HG02763 (cell line): ENCODE data around the gene AGPAT3.

Experiments
- ATAC-seq: cut with Tn5 transposase; IDR thresholded peaks from one replicate; pipeline ENCODE4 v1.9.1; 2021; ENCODE audit warnings: mild to moderate bottlenecking, moderate library complexity; ENCODE audit not compliant: unreplicated experiment

Gene AGPAT3

DNA sequence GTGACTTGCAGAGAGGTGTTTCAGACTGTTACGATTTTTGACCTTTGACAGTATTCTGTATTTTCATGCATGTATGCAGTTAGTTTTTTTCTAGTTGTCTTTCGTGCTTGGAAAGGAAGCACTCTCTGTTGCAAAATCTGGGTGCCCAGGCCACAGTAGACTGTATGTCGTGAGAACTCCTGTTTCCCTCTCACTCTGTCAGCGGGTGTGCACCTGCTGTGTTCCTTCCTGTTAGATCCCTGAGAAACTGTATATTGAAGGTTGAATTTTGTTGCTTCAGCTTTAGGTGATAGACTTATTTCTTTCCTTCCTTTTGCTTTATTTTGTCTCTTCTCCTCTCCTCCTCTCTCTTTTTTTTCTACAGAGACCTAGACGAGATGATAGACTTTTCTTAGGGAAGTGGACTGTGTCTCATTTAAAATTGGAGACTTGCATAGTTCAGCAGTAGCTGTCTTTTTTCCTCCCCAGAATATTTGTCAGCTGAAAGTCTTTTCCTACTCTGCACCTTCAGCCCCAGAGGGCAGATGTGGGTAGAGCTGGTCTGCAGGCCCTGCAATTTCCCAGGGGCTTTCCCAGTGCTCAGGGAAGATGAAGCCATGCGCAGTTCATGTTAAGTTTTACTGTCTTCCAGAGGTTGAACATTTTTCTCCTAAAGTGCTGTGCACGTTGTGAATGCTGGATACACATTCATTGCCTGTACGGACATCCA lies 148.5 kb downstream of the AGPAT3 start:
- ATAC-seq: no peak

DNA sequence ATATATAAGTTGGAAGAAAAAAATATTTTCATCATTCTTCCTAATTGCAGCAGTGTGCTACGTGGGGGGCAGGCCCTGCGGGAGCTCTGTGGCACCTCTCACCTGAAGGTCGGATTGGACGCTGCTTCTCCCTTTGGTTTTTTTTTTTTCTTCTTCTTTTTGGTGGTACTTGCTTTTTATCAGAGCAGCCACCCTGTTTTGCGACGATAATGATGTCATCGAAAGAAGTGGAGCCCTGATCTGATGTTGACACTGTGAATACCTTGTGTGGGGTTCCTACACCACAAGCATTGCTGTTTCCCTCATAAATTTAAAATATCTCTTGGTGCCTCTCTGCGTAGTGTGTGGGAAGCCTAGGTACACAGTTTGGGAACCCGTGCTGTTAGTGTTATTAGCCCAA lies 152.6 kb downstream of the AGPAT3 start:
- ATAC-seq: no peak

DNA sequence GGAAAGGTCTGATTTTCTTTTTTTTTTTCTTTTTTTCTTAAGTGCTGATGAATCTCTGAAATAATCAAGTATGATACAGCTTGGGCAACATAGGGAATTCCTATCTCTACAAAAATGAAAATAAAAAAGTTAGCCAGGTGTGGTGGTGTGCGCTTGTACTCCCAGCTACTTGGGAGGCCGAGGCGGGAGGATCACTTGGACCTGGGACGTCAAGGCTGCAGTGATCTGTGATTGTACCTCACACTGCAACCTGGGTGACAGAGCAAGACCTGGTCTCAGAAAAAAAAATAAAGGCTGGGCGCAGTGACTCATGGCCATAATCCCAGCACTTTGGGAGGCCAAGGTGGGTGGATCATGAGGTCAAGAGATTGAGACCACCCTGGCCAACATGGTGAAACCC lies 153.1 kb downstream of the AGPAT3 start:
- ATAC-seq: no peak

DNA sequence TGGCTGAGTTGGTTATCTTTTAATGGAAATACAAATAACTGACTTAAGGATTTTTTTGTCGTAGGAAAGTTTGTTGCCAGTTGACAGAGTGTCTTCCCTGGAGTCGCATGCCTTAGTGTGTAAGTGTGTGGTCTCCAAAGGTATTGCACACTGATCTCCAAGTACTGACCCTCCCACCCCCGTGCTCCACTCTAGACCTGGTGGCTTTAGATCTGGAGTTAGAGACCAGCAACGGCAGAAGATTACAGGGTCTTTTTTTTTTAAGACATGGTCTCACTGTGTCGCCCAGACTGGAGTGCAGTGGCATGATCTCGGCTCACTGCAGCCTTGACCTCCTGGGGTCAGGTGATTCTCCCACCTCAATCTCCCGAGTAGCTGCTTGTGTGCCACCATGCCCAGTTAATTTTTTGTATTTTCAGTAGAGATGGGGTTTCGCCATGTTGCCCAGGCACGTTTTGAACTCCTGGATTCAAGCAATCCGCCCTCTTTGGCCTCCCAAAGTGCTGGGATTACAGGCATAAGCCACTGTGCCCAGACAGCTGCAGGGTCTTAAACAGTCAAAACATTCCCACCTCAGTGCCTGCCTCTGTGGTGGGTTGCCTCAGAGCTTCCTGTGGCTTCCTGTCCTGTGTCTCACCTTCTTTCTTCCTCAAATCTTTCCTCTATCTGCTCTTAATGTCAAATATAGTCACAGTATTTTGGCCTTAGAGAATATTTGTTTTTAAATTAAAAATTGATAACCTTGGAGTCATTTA lies 154.0 kb downstream of the AGPAT3 start:
- no peak for ATAC-seq

DNA sequence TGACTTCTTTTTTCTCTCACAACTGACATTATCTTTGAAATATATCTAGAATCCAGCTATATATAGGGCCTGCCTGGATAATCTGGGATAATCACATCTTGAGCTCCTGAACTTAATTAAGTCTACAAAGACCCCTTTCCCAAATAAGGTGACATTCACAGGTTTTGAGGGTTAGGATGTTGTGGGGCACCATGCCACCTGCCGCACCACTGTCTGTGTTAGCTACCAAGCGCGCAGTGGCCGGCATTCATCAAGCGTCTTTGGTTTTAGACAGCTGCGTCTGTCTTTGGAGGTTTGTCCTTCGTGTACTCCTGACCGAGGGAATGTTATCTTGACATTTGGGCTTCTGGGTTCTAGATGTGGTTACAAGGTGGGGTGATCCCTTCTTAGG lies 154.5 kb downstream of the AGPAT3 start:
- ATAC-seq: no peak

DNA sequence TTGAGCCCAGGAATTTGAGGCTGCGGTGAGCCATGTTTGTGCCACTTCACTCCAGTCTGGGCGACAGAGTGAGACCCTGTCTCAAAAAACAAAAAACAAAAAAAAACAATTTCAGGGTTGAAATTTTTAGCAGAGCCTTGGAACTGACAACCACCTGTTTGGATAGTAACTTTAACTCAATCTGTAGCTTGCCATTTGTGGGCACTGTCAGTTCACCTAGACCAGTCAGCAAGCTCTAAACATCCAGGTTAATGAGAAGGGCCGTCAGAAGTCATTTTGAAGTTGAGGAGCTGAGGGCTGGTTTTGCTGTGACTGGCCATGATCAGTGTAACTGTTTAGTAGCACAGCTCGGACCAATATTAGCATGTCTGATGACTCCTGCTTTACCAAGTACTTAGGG lies 155.5 kb downstream of the AGPAT3 start:
- ATAC-seq: no peak

DNA sequence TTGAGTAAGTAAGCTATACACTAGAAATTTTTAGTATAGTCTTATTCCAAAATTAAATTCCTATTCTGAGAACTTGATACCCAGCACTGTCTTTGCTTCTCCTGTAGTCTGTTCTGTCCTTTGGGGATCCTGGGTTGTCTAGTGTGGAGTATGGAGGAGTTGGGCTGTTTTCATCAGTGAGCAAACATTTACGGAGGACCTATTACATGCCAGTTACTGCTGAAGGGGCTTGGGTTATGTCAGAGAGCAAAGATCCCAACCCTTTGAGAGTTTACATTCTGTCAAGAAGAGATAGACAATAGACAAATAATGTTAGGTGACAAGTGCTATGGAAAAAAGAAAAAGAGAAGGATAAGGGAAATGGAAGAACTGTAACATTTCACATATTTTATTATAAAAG lies 156.0 kb downstream of the AGPAT3 start:
- ATAC-seq: no peak

DNA sequence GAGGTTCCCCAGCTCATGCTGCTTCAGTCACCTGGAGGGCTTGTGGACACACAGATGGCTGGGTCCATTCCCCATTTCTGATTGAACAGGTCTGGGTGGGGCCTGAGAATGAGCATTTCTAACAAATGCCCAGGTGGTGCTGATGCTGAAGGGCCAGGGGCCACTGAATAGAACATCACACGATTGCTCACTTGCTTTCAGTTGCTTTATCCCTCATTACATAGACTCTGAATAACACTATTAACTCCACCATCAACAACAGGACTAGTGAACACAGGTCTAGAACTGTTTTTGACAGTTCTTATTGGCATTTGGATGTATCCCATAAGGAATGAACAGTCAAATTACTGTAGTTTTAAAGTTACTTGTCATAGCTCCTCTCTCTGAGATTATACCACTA lies 159.2 kb downstream of the AGPAT3 start:
- no peak for ATAC-seq

DNA sequence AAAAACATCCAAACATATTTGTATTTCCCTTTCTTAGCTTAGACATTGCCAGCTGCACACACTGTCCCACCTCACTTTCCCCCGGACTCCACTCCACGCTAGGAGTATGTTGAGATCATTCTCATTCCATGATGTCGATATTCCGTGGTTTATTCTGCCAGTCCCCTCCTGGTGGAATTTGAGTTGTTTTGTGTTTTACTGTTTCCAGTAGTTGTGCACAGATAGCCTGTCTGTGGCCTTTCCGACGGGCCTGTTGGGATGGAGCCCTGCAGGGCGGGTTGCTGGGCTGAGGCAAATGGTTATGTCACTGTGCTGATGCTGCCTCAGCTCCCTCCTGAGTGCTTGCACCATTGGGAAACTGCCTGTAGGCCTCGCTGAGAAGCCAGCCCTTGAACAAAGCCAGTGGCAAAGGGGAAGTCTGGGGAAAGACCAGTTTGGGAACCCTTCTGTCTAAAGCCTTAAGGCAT lies 159.9 kb downstream of the AGPAT3 start:
- ATAC-seq: no peak

DNA sequence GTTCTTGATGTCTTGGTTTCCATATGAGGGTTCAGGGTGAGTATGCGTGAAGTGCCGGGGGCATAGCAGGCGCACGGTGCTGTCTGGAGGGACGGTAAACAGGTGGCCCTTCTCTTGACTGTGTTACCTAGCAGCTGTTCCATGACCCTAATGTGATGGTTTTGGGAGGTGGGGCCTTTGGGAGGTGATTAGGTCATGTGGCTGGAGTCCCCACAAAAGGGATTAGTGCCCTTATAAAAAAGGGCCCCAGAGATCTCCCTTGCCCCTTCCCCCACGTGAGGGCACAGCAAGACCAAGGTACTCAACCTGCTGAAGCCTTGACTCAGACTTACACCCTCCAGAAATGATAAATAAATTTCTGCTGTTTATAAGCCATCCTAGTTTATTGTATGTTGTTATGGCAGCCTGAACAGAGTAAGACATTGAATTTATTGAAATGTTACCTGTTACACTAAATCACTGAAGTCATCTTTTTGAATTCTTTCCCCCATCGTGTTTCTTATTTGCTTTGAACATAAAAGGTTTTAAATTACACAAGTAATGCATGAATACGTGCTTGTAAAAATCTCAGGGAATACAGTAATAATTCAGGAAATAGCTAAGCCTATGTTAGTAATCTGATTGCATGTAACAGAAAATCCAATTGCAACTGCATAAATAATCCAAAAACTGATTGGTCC lies 162.7 kb downstream of the AGPAT3 start:
- ATAC-seq: no peak

DNA sequence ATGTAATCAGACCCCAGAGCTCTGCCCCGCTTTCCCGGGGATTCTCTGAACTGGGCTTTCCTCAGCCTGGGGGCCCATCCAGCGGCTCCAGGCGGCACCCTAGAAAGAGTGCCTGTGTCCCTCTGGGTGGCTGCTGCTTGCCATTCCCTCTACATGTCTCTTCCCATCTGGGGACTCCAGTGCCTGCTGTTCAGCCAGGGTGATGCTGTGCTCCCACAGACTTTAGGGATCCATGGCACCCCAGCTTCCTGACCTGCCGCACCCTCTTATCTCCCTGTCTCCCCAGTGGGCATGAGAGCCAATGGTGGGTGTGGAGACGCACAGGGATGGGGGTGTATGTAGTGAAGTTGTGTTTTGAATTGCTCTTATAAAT lies 163.2 kb downstream of the AGPAT3 start:
- ATAC-seq: no peak

DNA sequence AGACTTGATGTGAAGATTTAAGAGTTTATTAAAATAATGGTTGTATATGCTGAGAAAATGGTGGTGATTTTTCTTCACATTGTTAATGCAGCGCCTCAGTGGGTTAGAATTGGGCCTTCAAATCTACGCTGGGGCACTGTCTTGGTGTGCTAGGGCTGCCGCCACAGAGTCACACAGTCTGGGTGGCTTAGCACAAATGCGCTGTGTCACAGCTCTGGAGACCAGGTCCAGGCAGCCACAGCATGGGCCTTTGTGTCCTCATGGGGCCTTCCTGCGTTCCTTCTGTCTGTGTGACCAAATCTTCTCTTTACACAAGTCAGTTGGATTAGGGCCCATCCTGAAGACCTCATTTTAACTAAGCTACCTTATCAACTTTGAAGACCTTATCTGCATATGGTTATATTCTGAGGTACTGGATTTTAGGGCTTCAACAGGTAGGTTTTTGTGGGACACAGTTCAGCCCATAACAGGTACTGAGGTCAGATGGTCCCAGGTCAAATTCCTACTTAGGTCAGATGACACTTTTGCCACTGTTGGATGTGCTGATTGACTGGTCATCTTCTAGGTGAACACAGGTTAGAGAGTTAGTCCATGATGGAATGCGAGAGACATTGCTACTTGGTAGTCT lies 164.6 kb downstream of the AGPAT3 start:
- ATAC-seq: no peak

DNA sequence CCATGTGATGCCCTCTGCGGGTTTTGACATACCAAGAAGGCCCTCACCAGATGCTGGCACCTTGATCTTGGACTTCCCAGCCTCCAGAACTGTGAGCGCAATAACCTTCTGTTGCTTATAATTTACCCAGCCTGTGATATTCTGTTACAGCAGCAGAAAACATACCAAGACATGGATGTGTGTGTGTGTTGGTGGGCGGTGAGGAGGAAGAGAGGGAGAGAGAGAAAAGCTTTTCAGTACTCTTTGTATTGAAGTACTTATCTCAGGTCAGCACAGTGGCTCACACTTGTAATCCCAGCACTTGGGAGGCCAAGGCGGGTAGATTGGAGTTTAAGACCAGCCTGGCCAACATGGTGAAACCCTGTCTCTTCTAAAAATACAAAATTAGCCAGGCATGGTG lies 170.2 kb downstream of the AGPAT3 start:
- ATAC-seq: no peak
